ENCODE results near the gene PTPN14.

PTPN14 gene

DNA sequence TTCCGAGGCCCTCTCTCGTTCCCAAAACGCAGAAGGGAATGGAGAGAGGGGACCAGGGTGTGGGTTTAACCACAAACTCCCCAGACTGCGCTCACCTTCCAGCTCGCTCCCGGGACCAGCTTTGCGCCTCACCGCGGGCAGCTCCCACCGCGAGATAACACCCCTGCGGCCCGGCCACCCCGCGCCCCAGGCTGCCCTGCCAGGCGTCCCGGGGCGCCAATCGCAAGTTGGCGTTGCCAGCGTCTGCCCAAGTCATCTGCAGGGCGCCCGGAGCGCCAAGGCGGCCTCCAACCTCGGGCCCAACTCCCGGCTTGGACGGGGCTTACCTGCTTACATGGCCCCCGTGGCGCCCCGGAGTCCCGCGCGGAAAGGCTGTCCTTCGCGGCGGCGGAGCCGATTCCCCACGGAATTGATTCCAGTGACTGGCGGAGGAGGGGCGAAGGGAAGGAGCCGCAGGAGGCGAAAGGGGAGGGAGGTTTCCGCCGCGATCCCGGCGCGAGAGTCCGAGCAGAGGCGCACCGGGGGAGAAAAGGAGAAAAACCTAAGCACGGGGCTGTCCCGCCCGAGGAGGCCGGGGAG lies 456 bp downstream of the PTPN14 start:
- peaks cover 5% of the 10 kb centered on the region for H3K4me1 Mint-ChIP-seq
- peak overlapping the region; percentile 45 for H3K4me3 Mint-ChIP-seq
- H3K36me3 Mint-ChIP-seq = no peaks in the 10 kb centered on the region
- H3K9me3 Mint-ChIP-seq = no peaks in the 10 kb centered on the region
- DNase-seq (ENCODE audit: low spot score in 2 of 2) (no peak), ATAC-seq (peak; percentile 14)
- H3K27ac Mint-ChIP-seq = no peak overlapping the region

DNA sequence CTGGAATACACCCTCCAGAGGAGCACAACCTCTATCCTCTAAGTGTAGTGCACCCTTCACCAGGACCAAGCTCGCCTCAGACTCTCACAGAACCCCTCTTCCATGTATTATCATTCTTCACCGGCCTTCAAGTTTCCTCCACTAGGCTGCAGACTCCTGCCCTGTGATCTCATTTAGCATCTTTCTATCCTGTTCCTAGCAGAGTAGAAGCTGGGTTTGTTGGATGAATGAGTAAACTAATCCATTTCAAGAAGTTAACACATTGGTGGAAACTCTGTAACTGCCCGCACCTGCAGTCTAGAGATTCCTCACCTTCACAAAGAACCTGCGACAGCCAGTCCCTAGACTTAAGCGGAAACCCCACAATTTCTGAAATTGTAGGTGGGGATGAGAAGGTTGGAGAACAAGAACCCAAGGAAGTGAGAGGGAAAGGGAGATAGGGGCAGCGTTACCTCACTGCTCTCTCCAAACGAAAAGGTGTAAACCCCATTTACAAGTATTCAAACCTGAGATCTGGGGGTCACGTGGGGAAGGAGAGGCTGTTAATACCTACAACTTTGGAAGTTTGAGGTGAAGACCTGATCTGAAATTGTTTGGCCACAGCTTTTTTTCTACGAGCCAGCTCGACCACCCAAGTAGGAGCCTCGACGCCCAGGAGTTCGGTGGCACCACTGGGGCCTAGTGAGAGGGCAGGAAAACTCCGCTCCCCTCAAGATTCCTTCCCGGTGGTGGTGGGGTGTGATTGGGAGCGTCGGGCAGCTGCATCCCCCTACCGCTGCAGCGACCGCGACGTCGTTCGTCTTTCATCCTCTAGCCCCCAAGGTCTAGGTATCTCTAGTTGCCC lies 1.2 kb downstream of the PTPN14 start:
- Mint-ChIP-seq H3K9me3 (no peaks in the 10 kb centered on the region), H3K4me1 (peaks cover 5% of the 10 kb centered on the region), H3K4me3 (no peak overlapping the region), H3K27ac (no peak overlapping the region), H3K36me3 (no peaks in the 10 kb centered on the region)
- ATAC-seq (no peak), DNase-seq (ENCODE audit: low spot score in 2 of 2) (no peak)

DNA sequence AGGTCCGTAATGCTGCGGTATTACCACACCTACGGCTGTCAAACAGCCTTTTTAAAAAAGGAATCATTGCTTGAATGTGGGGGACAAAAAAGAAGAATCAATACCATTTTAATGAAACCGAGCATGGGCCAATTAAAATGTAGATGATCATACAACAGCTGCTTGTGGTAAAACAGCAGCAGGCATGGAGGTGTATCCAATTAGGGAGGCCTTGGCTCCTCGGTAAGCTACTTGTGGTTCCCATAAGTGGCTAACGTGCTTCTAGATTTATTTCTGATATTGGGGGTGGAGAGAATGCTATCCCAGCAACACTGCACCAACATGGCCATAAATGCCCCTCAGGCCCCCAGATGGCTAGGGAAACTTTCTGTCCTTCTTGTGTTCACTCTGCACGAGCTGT lies 1.8 kb downstream of the PTPN14 start:
- no peak for DNase-seq (ENCODE audit: low spot score in 2 of 2)
- Mint-ChIP-seq H3K9me3 (no peaks in the 10 kb centered on the region), H3K4me1 (peaks cover 5% of the 10 kb centered on the region), H3K27ac (no peak overlapping the region), H3K36me3 (no peaks in the 10 kb centered on the region), H3K4me3 (no peak overlapping the region)
- no peak for ATAC-seq

DNA sequence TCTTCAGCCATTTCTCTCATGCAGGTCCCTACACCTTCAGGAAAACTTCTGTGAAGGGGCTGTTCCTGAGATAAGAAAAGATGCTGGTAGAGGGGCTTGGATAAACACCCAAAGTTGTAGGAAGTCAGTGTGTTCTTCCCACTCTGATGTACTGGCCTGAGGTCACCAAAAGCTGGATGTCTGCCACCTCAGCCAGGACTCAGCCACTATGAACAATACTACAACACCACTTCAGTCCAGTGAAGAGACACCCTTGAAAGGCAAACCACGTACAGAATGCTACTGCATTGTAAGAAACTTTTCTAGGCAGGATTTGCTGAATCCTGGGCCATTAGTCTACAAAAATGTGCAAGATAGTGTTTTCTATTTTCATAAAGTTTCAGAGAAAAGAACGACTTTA lies 2.4 kb downstream of the PTPN14 start:
- H3K27ac Mint-ChIP-seq = no peak overlapping the region
- no peaks in the 10 kb centered on the region for H3K36me3 Mint-ChIP-seq
- no peaks in the 10 kb centered on the region for H3K9me3 Mint-ChIP-seq
- H3K4me1 Mint-ChIP-seq = peaks cover 5% of the 10 kb centered on the region
- H3K4me3 Mint-ChIP-seq = no peak overlapping the region
- ATAC-seq = no peak
- no peak for DNase-seq (ENCODE audit: low spot score in 2 of 2)

DNA sequence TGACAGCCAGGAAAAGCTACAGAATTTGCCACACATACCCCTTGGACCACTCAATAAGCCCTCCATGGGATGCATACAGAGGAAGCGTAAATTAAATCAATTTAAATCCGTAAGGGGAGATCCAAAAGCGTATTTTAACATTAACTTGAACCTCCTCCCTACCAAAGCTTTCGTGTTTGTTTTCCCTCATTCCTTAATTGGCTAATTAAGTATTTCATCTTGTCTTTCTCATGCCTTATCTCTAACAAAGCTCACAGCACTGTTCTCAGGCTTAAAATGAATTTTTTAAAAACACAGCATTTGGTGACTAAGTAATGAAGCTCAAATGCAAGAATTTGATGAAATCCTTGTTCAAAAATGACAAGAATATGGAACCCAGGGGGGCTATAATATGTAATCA lies 3.1 kb downstream of the PTPN14 start:
- Mint-ChIP-seq H3K36me3 (no peaks in the 10 kb centered on the region), H3K9me3 (no peaks in the 10 kb centered on the region), H3K4me3 (no peak overlapping the region), H3K27ac (no peak overlapping the region), H3K4me1 (peaks cover 5% of the 10 kb centered on the region)
- ATAC-seq = no peak
- DNase-seq (ENCODE audit: low spot score in 2 of 2) = no peak

DNA sequence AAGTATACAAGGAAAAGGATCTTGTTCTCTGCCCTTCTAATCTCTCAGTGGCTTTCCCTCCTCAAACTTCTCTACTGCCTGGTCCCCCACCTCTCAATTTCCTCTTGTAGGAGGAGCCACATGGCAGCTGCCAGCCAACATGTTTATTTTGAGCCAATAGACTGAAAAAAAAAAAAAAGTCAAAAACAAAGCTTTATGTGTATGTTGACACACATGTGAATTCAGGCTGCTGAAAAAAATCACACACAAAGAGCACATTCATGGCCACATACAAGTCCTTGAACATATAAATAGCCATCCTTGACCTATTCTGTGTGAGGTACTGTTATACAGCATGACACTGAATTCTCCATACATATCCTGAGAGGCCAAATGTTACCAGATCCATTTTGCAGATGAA lies 3.7 kb downstream of the PTPN14 start:
- Mint-ChIP-seq H3K4me3 (no peak overlapping the region), H3K36me3 (no peaks in the 10 kb centered on the region), H3K9me3 (no peaks in the 10 kb centered on the region), H3K27ac (no peak overlapping the region), H3K4me1 (peaks cover 5% of the 10 kb centered on the region)
- DNase-seq (ENCODE audit: low spot score in 2 of 2) (no peak), ATAC-seq (no peak)

DNA sequence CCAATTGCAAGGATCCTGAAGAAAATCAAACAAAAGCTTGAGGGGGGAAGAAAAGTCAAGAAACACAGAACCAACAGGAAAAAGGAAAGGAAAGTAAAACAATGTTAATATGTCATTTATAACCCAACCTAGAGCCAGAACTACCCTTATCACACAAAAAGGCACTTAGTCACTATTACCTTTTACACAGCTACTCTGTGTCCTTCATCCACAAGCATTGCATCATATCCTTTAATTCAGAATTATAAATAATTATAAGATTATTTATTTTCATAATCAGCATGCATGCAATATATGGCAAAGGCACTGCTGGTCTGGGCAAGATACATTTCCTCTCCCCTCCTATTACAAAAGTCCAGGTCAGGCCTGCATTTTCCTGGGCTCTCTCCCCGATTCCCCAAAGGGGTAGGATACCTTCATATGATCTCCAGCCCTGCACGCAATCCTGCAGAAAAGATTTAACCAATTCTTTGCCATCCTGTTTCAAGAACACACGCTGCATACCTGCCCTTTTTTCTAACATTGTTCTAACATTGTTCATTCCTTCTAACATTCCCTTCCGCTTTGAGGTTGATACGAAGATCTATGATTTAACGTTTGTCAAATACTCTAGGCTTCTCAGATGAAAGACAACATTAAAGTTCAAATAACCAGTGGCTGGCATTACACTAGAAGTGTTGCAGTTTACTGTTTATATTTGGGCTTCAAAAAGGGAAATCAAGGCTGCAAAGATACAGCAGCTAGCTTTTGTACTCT lies 4.3 kb downstream of the PTPN14 start:
- no peak for ATAC-seq
- no peak for DNase-seq (ENCODE audit: low spot score in 2 of 2)
- H3K27ac Mint-ChIP-seq = no peak overlapping the region

DNA sequence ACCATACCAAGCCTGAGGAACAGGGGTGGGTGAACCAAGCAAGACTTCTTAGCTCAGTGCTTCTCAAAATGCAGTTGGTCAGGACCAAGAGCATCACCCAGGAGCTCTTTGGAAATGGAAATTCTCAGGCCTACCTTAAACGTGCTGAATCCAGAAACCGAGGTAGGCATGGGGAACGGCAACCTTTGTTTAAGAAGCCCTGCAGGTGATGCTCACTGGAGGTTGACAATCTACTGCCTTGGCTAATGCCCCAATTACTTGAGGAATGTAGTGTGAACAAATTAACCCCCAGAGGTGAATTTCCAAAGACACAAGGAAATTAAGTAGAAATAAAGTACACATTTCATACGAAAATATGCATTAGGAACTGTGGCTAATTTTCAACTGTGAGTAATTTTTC lies 5.3 kb downstream of the PTPN14 start:
- no peaks in the 10 kb centered on the region for H3K36me3 Mint-ChIP-seq
- peaks cover 2% of the 10 kb centered on the region for H3K4me1 Mint-ChIP-seq
- no peaks in the 10 kb centered on the region for H3K9me3 Mint-ChIP-seq
- DNase-seq (ENCODE audit: low spot score in 2 of 2) = no peak
- H3K4me3 Mint-ChIP-seq = no peak overlapping the region
- H3K27ac Mint-ChIP-seq = no peak overlapping the region
- no peak for ATAC-seq

More for the DNA sequence above, 4.3 kb downstream of the PTPN14 start:
- no peak overlapping the region for H3K4me3 Mint-ChIP-seq
- H3K9me3 Mint-ChIP-seq = no peaks in the 10 kb centered on the region
- H3K36me3 Mint-ChIP-seq = no peaks in the 10 kb centered on the region
- H3K4me1 Mint-ChIP-seq = peaks cover 5% of the 10 kb centered on the region

DNA sequence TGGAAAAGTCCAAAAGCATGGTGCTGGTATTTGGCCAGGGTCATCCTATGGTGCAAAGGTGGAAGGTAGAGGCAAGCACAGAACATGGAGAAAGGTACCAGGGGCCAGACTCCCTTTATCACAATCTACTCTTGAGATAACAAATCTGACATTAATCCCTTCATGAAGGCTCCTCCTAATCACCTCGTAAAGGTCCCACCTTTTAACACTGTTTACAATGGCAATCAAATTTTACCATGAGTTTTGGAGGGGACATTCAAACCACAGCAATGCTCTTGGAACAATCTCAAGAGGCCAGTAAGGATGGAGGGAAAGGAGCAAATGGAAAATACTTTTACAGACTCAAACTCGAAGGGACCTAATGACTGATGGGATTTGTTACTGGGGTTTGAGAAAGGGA lies 6.1 kb downstream of the PTPN14 start:
- no peak overlapping the region for H3K4me3 Mint-ChIP-seq
- no peak for ATAC-seq

DNA sequence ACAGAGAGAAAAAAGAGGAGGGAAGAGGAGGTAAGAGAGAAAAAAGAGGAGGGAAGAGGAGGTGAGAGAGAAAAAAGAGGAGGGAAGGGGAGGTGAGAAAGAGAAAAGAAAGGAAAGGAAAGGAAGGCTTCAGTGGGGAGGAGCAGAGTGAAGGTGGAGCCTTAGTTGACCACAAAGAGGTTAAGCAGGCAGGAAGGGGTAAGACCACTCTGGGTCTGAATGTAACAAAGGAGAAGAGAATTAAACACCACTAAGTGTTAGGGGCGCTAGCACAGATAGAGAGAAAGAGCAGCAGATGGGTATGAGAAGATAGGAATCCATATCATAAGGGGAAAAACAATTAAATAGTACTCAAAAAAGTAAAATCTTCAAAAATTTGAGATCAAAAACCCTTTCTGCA lies 6.6 kb downstream of the PTPN14 start:
- Mint-ChIP-seq H3K4me1 (no peaks in the 10 kb centered on the region), H3K4me3 (no peak overlapping the region), H3K36me3 (no peaks in the 10 kb centered on the region)

More for the DNA sequence above, 6.1 kb downstream of the PTPN14 start:
- Mint-ChIP-seq H3K9me3 (no peaks in the 10 kb centered on the region), H3K36me3 (no peaks in the 10 kb centered on the region), H3K27ac (no peak overlapping the region), H3K4me1 (no peaks in the 10 kb centered on the region)
- DNase-seq (ENCODE audit: low spot score in 2 of 2) = no peak

DNA sequence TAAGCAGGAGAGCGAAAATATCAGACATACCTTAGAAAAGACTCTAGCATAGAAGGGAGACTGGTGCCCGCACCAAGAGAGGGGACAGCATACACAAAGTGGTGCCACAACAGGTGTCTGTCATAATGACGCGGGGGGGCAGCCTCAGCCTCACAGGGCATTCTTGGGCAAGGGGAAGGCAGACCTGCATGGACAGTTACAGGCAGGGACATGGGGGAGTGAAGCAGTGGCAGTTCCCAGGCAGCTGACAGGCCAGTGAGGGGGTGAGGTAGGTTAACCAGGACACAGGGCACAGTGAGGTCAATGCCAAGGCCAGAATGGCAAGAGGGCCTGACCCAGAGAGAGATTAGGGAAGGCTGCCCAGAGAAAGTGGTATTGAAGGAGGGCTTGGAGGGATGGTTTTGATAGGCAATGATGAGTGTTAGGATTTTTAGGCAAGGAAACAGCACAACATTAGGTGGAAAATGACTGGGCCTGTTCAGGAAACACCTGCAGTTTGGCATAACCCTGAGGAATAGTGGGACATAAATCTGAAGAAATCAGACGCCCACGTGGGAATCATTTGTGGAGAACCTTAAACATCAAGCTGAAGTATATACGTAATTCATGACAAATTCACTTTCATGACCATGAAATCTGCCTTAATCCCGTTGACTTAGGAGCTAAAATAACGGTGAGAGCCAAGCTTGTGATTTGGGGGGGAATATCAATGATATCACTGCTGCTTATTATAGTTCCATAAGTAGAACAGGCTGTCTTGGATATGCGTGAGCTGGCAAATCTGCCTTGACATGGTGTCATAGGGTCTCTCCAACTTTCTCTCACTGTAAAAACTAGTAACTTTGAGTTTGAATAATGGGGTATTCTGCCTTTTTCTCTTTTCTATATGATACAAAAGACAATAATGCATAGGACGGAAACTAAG lies 8.9 kb downstream of the PTPN14 start:
- Mint-ChIP-seq H3K27ac (no peak overlapping the region), H3K9me3 (no peaks in the 10 kb centered on the region), H3K4me3 (no peak overlapping the region), H3K36me3 (no peaks in the 10 kb centered on the region), H3K4me1 (no peaks in the 10 kb centered on the region)
- no peak for ATAC-seq
- no peak for DNase-seq (ENCODE audit: low spot score in 2 of 2)

More for the DNA sequence above, 6.6 kb downstream of the PTPN14 start:
- H3K9me3 Mint-ChIP-seq = no peaks in the 10 kb centered on the region
- DNase-seq (ENCODE audit: low spot score in 2 of 2) (no peak), ATAC-seq (no peak)
- no peak overlapping the region for H3K27ac Mint-ChIP-seq

DNA sequence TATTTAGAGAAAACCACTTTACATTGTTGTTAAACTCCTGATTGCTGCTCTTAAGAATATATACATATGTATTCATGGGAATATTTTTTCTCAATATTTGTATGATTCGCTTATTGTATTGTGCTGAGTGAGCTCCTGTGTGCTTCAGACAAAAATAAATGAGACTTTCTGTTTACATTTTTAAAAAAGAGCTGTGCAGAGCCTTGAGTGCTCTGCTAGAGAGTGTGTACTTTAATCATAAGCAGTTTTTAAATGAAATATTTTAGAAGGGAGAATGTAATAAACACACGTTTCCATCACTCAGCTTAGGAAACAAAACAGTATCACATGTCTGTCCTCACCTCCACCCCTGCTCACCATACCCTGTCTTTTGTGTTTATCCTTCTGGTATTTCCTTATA lies 9.7 kb downstream of the PTPN14 start:
- Mint-ChIP-seq H3K36me3 (no peaks in the 10 kb centered on the region), H3K4me1 (no peaks in the 10 kb centered on the region), H3K27ac (no peak overlapping the region), H3K4me3 (no peak overlapping the region), H3K9me3 (no peaks in the 10 kb centered on the region)
- ATAC-seq (no peak), DNase-seq (ENCODE audit: low spot score in 2 of 2) (no peak)

DNA sequence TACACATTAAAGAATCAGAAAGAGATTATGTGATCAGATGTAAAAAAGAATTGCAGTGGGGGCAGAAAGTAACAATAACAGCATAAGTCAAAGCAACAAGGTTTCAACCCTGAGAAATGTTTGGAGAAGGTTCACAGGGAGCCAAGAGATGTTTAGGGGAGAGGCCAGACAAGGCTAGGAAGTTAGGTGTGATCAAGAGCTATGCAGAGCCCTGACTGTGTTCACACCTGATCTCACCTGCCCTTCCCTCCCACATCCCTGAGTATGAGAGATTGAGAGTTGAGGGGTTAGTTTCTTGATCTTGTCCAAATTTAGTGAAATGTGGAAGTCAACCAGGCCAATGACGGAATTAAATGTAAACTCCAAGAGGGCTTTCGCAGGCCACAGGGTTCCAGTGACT lies 10.2 kb downstream of the PTPN14 start:
- Mint-ChIP-seq H3K36me3 (no peaks in the 10 kb centered on the region), H3K4me3 (no peak overlapping the region), H3K4me1 (no peaks in the 10 kb centered on the region), H3K27ac (no peak overlapping the region), H3K9me3 (no peaks in the 10 kb centered on the region)
- DNase-seq (ENCODE audit: low spot score in 2 of 2) (no peak), ATAC-seq (no peak)

DNA sequence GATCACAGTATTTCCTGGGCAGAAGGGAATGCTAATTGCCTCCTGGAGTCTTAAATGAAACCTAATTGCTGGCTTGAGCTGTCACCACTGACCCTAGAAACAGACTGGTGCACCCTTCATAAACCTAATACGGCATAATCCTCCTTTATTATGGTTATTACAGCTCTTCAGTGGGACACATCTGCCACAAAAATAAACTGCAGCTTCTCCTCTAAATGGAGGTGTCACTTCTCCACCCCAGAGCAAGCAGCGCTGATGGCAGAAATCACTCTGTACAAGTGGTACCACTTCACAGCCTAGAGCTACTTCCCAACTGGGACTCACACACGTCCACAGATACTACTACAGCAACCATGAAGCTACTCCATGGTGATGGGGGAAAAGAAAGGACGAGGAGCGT lies 11.1 kb downstream of the PTPN14 start:
- Mint-ChIP-seq H3K4me3 (no peak overlapping the region), H3K27ac (no peak overlapping the region), H3K36me3 (no peaks in the 10 kb centered on the region), H3K4me1 (no peaks in the 10 kb centered on the region), H3K9me3 (no peaks in the 10 kb centered on the region)
- DNase-seq (ENCODE audit: low spot score in 2 of 2) = no peak
- no peak for ATAC-seq

DNA sequence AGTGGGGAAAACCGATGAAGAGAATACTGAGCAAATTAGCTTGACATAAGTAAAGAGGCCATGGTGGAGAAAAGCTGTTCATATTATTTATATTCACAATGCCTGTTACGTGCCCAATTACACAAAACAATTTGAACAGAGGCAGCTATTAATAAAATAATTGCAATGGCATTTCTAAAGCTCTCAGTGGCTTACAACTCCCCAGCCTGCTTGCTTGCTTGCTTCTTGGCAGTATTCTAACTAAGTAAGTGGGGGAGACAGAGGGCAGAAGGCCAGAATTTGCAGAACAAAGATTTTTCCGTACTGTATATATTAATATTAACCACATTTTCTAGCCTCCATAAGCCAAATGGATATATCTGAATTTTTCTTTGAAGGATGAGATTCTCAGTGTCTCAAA lies 12.9 kb downstream of the PTPN14 start:
- ATAC-seq (no peak), DNase-seq (ENCODE audit: low spot score in 2 of 2) (no peak)
- Mint-ChIP-seq H3K9me3 (no peaks in the 10 kb centered on the region), H3K27ac (no peak overlapping the region), H3K4me1 (no peaks in the 10 kb centered on the region), H3K36me3 (no peaks in the 10 kb centered on the region), H3K4me3 (no peak overlapping the region)
